Fibroblast of skin of right biceps (primary cell): Measurements from ENCODE around the gene VIPR2.

Source experiments
- DNase-seq: peaks from one replicate; pipeline ENCODE4 v3.0.0-alpha.2; 2013

The VIPR2 gene

DNA sequence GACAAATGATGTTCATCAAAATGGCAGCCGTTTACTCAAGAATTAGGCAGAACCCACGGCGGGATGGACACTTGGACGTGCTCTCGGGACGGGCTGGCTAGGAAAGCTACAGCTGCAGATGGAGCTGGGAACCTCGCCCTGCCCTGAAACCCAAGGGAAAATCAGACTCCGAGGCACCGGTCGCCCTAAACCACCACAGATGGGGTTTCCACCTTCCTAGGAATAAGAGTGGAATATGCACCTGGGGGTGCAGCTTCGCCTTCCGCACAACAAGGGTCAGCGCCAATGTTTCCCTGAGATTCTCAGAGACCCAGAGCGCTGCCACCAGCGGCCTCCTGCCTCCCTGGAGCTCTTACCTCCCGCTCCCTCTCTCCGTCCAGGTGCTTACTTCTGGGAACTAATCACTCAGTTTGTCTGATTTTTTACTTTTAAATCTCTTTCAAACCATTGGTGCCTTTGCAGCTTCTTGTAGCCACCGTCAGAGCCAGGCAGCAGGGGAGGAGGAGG, 165.6 kb downstream of the VIPR2 start:
- no peak for DNase-seq
